ENCODE data around the gene C10orf120. TPM values are rescaled to one million over a fixed set of nuclear protein-coding genes. Genes with fewer than 3 reads are reported as not detected.

C10orf120 gene
- polyA plus RNA-seq, 1 experiment = not detected

- ChIA-PET POLR2A (no interaction called here), CTCF (no interaction called here)
- Histone ChIP-seq H3K4me3 (ENCODE audit: low read depth, low read length) (no peak overlapping the region), H3K36me3 (ENCODE audit: control insufficient read depth, insufficient read depth, low read length) (no peaks in the 10 kb centered on the region), H3K27me3 (ENCODE audit: control insufficient read depth, insufficient read depth, low read length) (no peaks in the 10 kb centered on the region)
- DNase-seq (ENCODE audit: low read depth) = no peak
- no peak for TF ChIP-seq CTCF (IDR thresholded peaks at IDR 0.05; ENCODE audit: insufficient read depth, low read depth, low read length)
These were observed 38.4 kb upstream of the C10orf120 start for GRCh38 chr10:122738031-122738430.

GRCh38 chr10:122733931-122734665 is 34.5 kb upstream of the C10orf120 start:
- DNase-seq (ENCODE audit: low read depth) = no peak
- ChIA-PET CTCF (no interaction called here), POLR2A (no interaction called here)
- TF ChIP-seq CTCF (IDR thresholded peaks at IDR 0.05; ENCODE audit: insufficient read depth, low read depth, low read length) = no peak
- no peaks in the 10 kb centered on the region for H3K27me3 ChIP-seq (ENCODE audit: control insufficient read depth, insufficient read depth, low read length)
- no peak overlapping the region for H3K4me3 ChIP-seq (ENCODE audit: low read depth, low read length)
- no peaks in the 10 kb centered on the region for H3K36me3 ChIP-seq (ENCODE audit: control insufficient read depth, insufficient read depth, low read length)

- DNase-seq (ENCODE audit: low read depth) = no peak
- Histone ChIP-seq H3K4me3 (ENCODE audit: low read depth, low read length) (no peak overlapping the region), H3K36me3 (ENCODE audit: control insufficient read depth, insufficient read depth, low read length) (no peaks in the 10 kb centered on the region), H3K27me3 (ENCODE audit: control insufficient read depth, insufficient read depth, low read length) (no peaks in the 10 kb centered on the region)
- ChIA-PET CTCF (no interaction called here), POLR2A (no interaction called here)
- TF ChIP-seq CTCF (IDR thresholded peaks at IDR 0.05; ENCODE audit: insufficient read depth, low read depth, low read length) = no peak
These were observed 33.8 kb upstream of the C10orf120 start for GRCh38 chr10:122733443-122733842.

GRCh38 chr10:122730238-122730637 is 30.6 kb upstream of the C10orf120 start:
- Histone ChIP-seq H3K4me3 (ENCODE audit: low read depth, low read length) (no peak overlapping the region), H3K27me3 (ENCODE audit: control insufficient read depth, insufficient read depth, low read length) (no peaks in the 10 kb centered on the region), H3K36me3 (ENCODE audit: control insufficient read depth, insufficient read depth, low read length) (no peaks in the 10 kb centered on the region)
- CTCF ChIA-PET = no interaction called here
- no peak for DNase-seq (ENCODE audit: low read depth)
- POLR2A ChIA-PET = no interaction called here
- TF ChIP-seq CTCF (IDR thresholded peaks at IDR 0.05; ENCODE audit: insufficient read depth, low read depth, low read length) = no peak

- ChIA-PET CTCF (no interaction called here), POLR2A (no interaction called here)
- no peak for DNase-seq (ENCODE audit: low read depth)
- H3K4me3 ChIP-seq (ENCODE audit: low read depth, low read length) = no peak overlapping the region
- no peaks in the 10 kb centered on the region for H3K36me3 ChIP-seq (ENCODE audit: control insufficient read depth, insufficient read depth, low read length)
- TF ChIP-seq CTCF (IDR thresholded peaks at IDR 0.05; ENCODE audit: insufficient read depth, low read depth, low read length) = no peak
- no peaks in the 10 kb centered on the region for H3K27me3 ChIP-seq (ENCODE audit: control insufficient read depth, insufficient read depth, low read length)
These were observed 29.5 kb upstream of the C10orf120 start for GRCh38 chr10:122729126-122729525.

Measured in BJ (cell line).